ENCODE data around the gene PPP1R26.
A peak's percentile ranks its signal among the peaks of the same experiment; 100 is the strongest.

PPP1R26 gene

DNA sequence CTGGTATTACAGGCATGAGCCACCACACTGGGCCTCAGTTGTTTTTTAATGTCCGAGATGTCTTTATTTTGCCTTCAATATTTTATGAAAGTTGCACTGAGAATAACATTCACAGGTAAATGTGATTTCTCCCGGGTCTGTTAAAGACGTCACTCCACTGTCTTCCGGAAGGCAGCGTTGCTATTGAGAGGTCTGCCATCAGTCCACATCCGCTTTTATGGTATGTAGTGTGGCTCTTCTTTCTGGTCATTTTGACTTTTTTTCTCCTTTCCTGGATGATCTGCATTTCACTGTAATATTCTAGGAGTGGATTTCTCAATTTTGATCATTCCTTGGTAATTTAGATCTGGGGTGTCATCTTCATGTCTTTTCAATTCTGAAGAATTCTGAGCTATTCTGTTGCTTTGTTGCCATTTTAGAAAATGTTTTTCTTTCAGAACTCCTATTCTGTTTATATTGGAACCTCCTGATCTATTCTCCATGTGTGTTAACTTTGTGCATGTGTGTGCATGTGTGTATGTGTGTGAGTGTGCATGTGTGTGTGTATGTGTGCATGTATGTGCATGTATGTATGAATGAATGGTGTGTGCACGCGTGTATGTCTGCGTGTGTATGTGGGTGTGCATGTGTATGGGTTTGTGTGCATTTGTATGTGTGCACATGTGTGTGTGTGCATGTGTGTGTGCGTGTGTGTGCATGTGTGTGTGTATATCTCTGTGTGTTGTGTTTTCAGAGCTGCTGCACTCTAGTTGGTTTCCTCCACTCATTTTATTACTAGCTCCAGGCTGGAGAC lies 39.8 kb downstream of the PPP1R26 start:
- ChIA-PET CTCF (interaction anchor here (0.6 kb wide), 2 partner anchors 8 to 12 kb away, joined by 3 read pairs; no protein-coding TSS in a partner anchor), POLR2A (no interaction called here)
- H3K4me3 ChIP-seq (ENCODE audit: low read depth, low read length), result no peak overlapping the region
- no peak for TF ChIP-seq ZNF133 (tag by site-specific recombination; IDR thresholded peaks at IDR 0.05)
- TF ChIP-seq, protein P1, sequence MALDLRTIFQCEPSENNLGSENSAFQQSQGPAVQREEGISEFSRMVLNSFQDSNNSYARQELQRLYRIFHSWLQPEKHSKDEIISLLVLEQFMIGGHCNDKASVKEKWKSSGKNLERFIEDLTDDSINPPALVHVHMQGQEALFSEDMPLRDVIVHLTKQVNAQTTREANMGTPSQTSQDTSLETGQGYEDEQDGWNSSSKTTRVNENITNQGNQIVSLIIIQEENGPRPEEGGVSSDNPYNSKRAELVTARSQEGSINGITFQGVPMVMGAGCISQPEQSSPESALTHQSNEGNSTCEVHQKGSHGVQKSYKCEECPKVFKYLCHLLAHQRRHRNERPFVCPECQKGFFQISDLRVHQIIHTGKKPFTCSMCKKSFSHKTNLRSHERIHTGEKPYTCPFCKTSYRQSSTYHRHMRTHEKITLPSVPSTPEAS (tag by site-specific recombination; IDR thresholded peaks at IDR 0.05), result peak; percentile 97
- no peaks in the 10 kb centered on the region for H3K36me3 ChIP-seq (ENCODE audit: control insufficient read depth in 2 of 2, insufficient read depth in 1 of 2, low read length in 2 of 2)
- H3K27ac ChIP-seq (ENCODE audit: extremely low read depth, low read depth, low read length), result no peak overlapping the region
- H3K9me3 ChIP-seq (ENCODE audit: control insufficient read depth, insufficient read depth, low read depth, low read length), result no peaks in the 10 kb centered on the region
- H3K4me1 ChIP-seq (ENCODE audit: control insufficient read depth, insufficient read depth, low read length), result no peaks in the 10 kb centered on the region

DNA sequence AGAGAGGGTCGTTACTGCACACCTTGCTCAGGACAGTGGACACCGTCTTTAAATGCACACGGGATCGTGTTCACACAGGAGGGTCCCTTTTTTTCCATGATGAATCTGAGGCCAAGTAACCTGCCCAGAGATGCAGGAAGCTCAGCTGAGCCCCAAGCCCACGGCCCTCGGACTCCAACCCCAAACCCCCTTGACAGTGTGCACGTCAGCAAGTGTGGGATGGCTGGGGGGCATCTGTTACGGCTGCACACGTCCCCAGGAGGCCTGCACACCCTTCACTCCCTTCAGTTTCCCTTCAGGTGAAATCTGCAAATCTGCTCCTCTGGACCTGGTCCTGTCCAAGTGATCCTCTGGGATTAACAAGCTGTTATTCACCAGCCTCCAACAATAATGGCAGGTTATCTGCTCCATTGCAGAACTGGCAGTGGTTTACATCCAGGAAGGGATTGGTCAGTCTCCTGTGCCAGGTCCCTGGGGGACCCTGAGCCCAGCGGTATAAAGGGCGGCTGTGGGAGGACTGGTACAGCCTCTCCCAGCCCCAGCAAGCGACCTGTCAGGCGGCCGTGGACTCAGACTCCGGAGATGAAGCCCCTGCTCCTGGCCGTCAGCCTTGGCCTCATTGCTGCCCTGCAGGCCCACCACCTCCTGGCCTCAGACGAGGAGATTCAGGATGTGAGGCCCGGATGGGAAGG lies 41.5 kb downstream of the PPP1R26 start, which contains the start of gene LCN1:
TSS of gene LCN1 (plus strand) at position 525 of the 692 bp plus-strand sequence. CDS start at position 583, 58 bp downstream.
- CTCF ChIA-PET, result no interaction called here
- POLR2A ChIA-PET, result no interaction called here
- TF ChIP-seq ZNF660 (tag by site-specific recombination; IDR thresholded peaks at IDR 0.05) (no peak), GLIS2 (tag by site-specific recombination; IDR thresholded peaks at IDR 0.05) (no peak), MEIS1 (CRISPR knock-in tag; IDR thresholded peaks at IDR 0.05; ENCODE audit: borderline replicate concordance) (no peak), ZBTB1 (tag by site-specific recombination; IDR thresholded peaks at IDR 0.05) (no peak)
- TF ChIP-seq, protein P2, sequence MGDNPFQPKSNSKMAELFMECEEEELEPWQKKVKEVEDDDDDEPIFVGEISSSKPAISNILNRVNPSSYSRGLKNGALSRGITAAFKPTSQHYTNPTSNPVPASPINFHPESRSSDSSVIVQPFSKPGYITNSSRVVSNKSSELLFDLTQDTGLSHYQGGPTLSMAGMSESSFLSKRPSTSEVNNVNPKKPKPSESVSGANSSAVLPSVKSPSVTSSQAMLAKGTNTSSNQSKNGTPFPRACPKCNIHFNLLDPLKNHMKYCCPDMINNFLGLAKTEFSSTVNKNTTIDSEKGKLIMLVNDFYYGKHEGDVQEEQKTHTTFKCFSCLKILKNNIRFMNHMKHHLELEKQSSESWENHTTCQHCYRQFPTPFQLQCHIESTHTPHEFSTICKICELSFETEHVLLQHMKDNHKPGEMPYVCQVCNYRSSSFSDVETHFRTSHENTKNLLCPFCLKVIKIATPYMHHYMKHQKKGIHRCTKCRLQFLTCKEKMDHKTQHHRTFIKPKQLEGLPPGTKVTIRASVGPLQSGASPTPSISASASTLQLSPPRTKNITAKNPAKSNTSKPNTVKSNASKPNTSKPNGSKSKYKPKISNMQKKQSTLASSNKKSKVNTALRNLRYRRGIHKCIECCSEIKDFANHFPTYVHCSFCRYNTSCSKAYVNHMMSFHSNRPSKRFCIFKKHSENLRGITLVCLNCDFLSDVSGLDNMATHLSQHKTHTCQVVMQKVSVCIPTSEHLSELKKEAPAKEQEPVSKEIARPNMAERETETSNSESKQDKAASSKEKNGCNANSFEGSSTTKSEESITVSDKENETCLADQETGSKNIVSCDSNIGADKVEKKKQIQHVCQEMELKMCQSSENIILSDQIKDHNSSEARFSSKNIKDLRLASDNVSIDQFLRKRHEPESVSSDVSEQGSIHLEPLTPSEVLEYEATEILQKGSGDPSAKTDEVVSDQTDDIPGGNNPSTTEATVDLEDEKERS (tag by site-specific recombination; IDR thresholded peaks at IDR 0.05), result no peak

DNA sequence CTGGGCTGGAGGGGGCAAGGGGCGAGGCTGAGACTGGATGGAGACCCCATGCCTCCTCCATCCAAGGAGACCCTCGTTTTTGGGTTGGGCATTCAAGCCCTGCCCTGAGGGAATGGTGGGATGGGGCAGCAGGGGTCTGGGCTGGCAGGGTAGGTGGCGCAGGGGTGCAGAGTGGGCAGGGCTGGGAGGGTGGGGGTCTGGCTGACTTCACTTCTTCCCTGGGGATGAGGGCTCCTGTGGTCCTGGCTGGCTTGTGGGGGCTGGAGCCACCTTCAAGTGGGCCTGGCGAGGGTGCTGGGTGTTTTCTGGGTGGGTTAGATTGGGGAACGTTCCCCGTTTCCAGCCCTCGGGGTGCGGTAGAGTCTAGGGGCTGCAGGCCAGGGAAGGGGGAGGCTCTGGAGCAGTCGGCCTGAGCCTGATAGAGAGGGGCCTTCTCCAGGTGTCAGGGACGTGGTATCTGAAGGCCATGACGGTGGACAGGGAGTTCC lies 42.1 kb downstream of the PPP1R26 start:
- Histone ChIP-seq H3K27ac (ENCODE audit: extremely low read depth, low read depth, low read length) (no peak overlapping the region), H3K36me3 (ENCODE audit: control insufficient read depth in 2 of 2, insufficient read depth in 1 of 2, low read length in 2 of 2) (no peaks in the 10 kb centered on the region), H3K4me3 (ENCODE audit: low read depth, low read length) (no peak overlapping the region), H3K4me1 (ENCODE audit: control insufficient read depth, insufficient read depth, low read length) (no peaks in the 10 kb centered on the region), H3K9me3 (ENCODE audit: control insufficient read depth, insufficient read depth, low read depth, low read length) (no peaks in the 10 kb centered on the region)
- TF ChIP-seq, protein P2 (tag by site-specific recombination; IDR thresholded peaks at IDR 0.05), result no peak
- TF ChIP-seq ZNF202 (tag by site-specific recombination; IDR thresholded peaks at IDR 0.05; ENCODE audit: borderline replicate concordance) (no peak), ZNF214 (tag by site-specific recombination; IDR thresholded peaks at IDR 0.05; ENCODE audit: borderline replicate concordance) (no peak), PATZ1 (tag by site-specific recombination; IDR thresholded peaks at IDR 0.05) (no peak), WT1 (tag by site-specific recombination; IDR thresholded peaks at IDR 0.05) (no peak), ZNF114 (tag by site-specific recombination; IDR thresholded peaks at IDR 0.05) (no peak), ZBTB26 (tag by site-specific recombination; optimal IDR thresholded peaks at IDR 0.05) (no peak), ZSCAN23 (tag by site-specific recombination; IDR thresholded peaks at IDR 0.05) (no peak)
- ChIA-PET POLR2A (no interaction called here), CTCF (no interaction called here)

More for the DNA sequence above, 41.5 kb downstream of the PPP1R26 start, which contains the start of gene LCN1:
- Histone ChIP-seq H3K36me3 (ENCODE audit: control insufficient read depth in 2 of 2, insufficient read depth in 1 of 2, low read length in 2 of 2) (no peaks in the 10 kb centered on the region), H3K4me1 (ENCODE audit: control insufficient read depth, insufficient read depth, low read length) (no peaks in the 10 kb centered on the region), H3K9me3 (ENCODE audit: control insufficient read depth, insufficient read depth, low read depth, low read length) (no peaks in the 10 kb centered on the region), H3K4me3 (ENCODE audit: low read depth, low read length) (no peak within 1 kb of the TSS), H3K27ac (ENCODE audit: extremely low read depth, low read depth, low read length) (no peak within 1 kb of the TSS)

Measured in HEK293 (cell line).